B cell (primary cell): ENCODE data around the gene ENO3. TPM values are rescaled to one million over a fixed set of nuclear protein-coding genes. Genes with fewer than 3 reads are reported as not detected.
A peak's percentile ranks its signal among the peaks of the same experiment; 100 is the strongest.

ENCODE experiments used
- ATAC-seq: fragments of 200-7000 bp; cut with Tn5 transposase; one replicate; pipeline ENCODE4 v1.10.0; 2021; ENCODE audit warnings: low read depth, mild to moderate bottlenecking, moderate number of reproducible peaks, moderate library complexity
- CTCF ChIA-PET: fragments of 350-600 bp; sonication (Branson Sonifier 250); formaldehyde crosslinking; loops from one replicate; lab custom pipeline; 2021; ENCODE audit warnings: antibody characterized with exemption, inconsistent platforms; lab: Charles Lee
- POLR2A ChIA-PET: fragments of 350-600 bp; sonication (Branson Sonifier 250); formaldehyde crosslinking; loops from one replicate; lab custom pipeline; 2021; ENCODE audit warnings: antibody characterized with exemption; lab: Charles Lee
- DNase-seq: peaks from one replicate; pipeline ENCODE4 v3.0.0; 2013
- H2AFZ ChIP-seq: 2 replicates; pipeline ENCODE4 v1.6.1; 2012; ENCODE audit warnings: mild to moderate bottlenecking, low read depth, low read length; ENCODE audit not compliant: insufficient read depth, poor library complexity, severe bottlenecking
- H3K27ac ChIP-seq, 2 donors: 1 replicate in 1 of 2; 2 replicates in 1 of 2; pipeline ENCODE4 v1.5.1; 2012 to 2013; ENCODE audit warnings: low read length in 2 of 2, mild to moderate bottlenecking in 2 of 2, moderate library complexity in 1 of 2
- H3K27me3 ChIP-seq, 4 experiments: fragments of 200-600 bp in 1 of 4; sonication (generic) in 1 of 4; replicated peaks in 1 of 4; 1 replicate in 2 of 4; 2 replicates in 2 of 4; pipeline versions ENCODE4 v1.6.1 to v1.7.0; 2013 to 2016; ENCODE audit warnings: low read length in 3 of 4, mild to moderate bottlenecking in 2 of 4, mixed read lengths in 1 of 4, moderate library complexity in 1 of 4; ENCODE audit not compliant: insufficient read depth in 4 of 4, control insufficient read depth in 3 of 4; ENCODE audit errors: control extremely low read depth in 1 of 4
- H3K36me3 ChIP-seq, 2 experiments: replicated peaks in 1 of 2; 1 replicate in 1 of 2; 2 replicates in 1 of 2; pipeline versions ENCODE4 v1.6.1 to v1.7.1; 2013; ENCODE audit warnings: low read length in 1 of 2; ENCODE audit not compliant: insufficient read depth in 2 of 2, control insufficient read depth in 1 of 2; ENCODE audit errors: control extremely low read depth in 1 of 2, extremely low read depth in 1 of 2
- H3K4me1 ChIP-seq, 2 donors: fragments of 200-600 bp in 1 of 2; sonication (generic) in 1 of 2; 1 replicate in 1 of 2; 2 replicates in 1 of 2; pipeline versions ENCODE4 v1.5.1 to v1.6.1; 2013 to 2017; ENCODE audit warnings: low read length in 2 of 2; ENCODE audit not compliant: control insufficient read depth in 2 of 2, insufficient read depth in 2 of 2
- H3K4me2 ChIP-seq: replicated peaks from 2 replicates; pipeline ENCODE3; 2012; ENCODE audit warnings: mild to moderate bottlenecking, low read depth, low read length; ENCODE audit not compliant: poor library complexity, severe bottlenecking
- H3K4me3 ChIP-seq, 5 experiments: fragments of 200-600 bp in 1 of 5; sonication (generic) in 1 of 5; 1 replicate in 3 of 5; 2 replicates in 2 of 5; pipeline versions ENCODE4 v1.5.1 to v1.7.0; 2011 to 2016; ENCODE audit warnings: low read length in 4 of 5, mild to moderate bottlenecking in 4 of 5, low read depth in 2 of 5, control low read depth in 1 of 5, moderate library complexity in 1 of 5; ENCODE audit not compliant: insufficient read depth in 1 of 5; ENCODE audit errors: control extremely low read depth in 1 of 5, extremely low read depth in 1 of 5
- H3K79me2 ChIP-seq: fragments of 200-600 bp; sonication (generic); one replicate; pipeline ENCODE4 v1.6.0; 2016; ENCODE audit warnings: low read length; ENCODE audit not compliant: control insufficient read depth, insufficient read depth
- H3K9ac ChIP-seq: fragments of 200-600 bp; sonication (generic); 2 replicates; pipeline ENCODE4 v1.6.1; 2017; ENCODE audit warnings: mild to moderate bottlenecking, low read length, moderate library complexity
- H3K9me3 ChIP-seq, 3 donors: one replicate each; pipeline versions ENCODE4 v1.6.1 to v1.7.1; 2013; ENCODE audit warnings: low read length in 2 of 3; ENCODE audit not compliant: control insufficient read depth in 2 of 3, insufficient read depth in 1 of 3; ENCODE audit errors: control extremely low read depth in 1 of 3
- H4K20me1 ChIP-seq: 2 replicates; pipeline ENCODE4 v1.6.0; 2012; ENCODE audit warnings: mild to moderate bottlenecking, low read length; ENCODE audit not compliant: insufficient read depth, control insufficient read depth, poor library complexity, severe bottlenecking
- H3K27ac Mint-ChIP-seq: one replicate; pipeline ENCODE4 v1.8.0; 2021; ENCODE audit warnings: mixed read lengths
- H3K27me3 Mint-ChIP-seq: one replicate; pipeline ENCODE4 v1.8.0; 2021; ENCODE audit warnings: mixed read lengths
- H3K4me1 Mint-ChIP-seq: one replicate; pipeline ENCODE4 v1.8.0; 2021; ENCODE audit warnings: mixed read lengths
- H3K4me3 Mint-ChIP-seq: one replicate; pipeline ENCODE4 v1.8.0; 2021; ENCODE audit warnings: mixed read lengths
- H3K9me3 Mint-ChIP-seq: one replicate; pipeline ENCODE4 v1.8.0; 2022; ENCODE audit warnings: mixed read lengths; ENCODE audit not compliant: insufficient read depth
- CTCF ChIP-seq: fragments of 200-600 bp; IDR thresholded peaks from one replicate; pipeline ENCODE4 v1.8.0; 2022; ENCODE audit warnings: antibody characterized with exemption, mild to moderate bottlenecking
- EZH2 ChIP-seq: IDR thresholded peaks from 2 replicates; pipeline ENCODE4 v1.6.1; 2012; ENCODE audit warnings: borderline replicate concordance, low read depth, mild to moderate bottlenecking, moderate library complexity, low read length; ENCODE audit not compliant: insufficient read depth, poor library complexity, severe bottlenecking
- WGBS: methylation state at CpG from one replicate; pipeline ENCODE4 v1.1.5; 2013; ENCODE audit warnings: missing lambda C conversion rate; ENCODE audit not compliant: insufficient coverage; 5-methylcytosine and 5-hydroxymethylcytosine counted together
- intact Hi-C: fragments of 100-400 bp; cut with micrococcal nuclease; formaldehyde crosslinking; loops from one replicate; pipeline ENCODE4 v1.10.0; 2022
- polyA plus RNA-seq: library from polyadenylated mRNA; depleted of rRNA; stranded (reverse); fragments of >200 nt; gene quantifications from 2 replicates; pipeline ENCODE4 v1.2.3, GENCODE V29; 2012
- total RNA-seq, 2 donors: library from RNA; stranded (reverse); fragments of 120-200 nt in 1 of 2; gene quantifications; 1 replicate in 1 of 2; 2 replicates in 1 of 2; pipeline versions ENCODE4 v1.2.3 to v1.2.4, GENCODE V29; 2013 to 2022

ENO3 gene
- total and polyA plus RNA-seq, 2 donors (not counting 1 experiment from before 2014, with no cell fraction given), result 34.8 to 50.1 TPM

DNA sequence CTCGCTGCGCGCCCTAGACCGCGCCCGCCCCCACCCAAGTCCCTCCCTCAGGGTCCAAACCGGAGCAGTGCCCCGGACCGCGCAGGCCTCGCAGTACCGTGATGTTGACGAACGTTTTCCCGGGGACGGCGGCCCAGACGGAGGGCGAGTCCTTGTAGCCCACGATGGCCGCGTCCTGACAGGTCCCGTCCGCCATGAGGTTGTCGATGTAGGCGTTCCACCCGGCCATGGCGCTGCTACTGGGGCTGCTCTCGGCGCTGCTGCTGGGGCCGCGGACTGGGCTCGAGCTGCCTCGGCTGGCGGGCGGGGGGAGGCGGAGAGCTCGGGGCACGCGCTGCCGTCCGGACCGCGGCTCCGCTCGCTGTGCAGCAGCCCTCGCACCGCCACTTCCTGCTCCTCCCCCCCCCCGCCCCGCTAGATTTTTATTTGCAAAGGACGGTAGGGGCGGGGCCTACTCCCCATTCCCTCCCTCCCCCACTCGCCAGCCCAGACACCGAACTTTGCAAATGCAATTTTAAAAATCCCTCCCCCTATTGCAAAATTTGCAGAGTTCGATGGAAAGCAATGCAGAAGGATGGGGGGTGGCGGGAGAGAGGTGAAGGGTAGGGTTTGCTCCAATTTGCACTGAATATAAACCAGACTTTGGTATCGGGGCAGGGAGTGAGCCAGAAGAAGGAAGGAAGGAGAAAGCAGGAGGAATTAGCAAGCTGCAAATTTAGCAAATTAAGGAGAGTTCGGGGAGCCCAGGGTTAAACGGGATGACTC, 2.6 kb upstream of the ENO3 start, which contains the start of gene PFN1:
TSS of gene PFN1 (minus strand) at position 365 of the 765 bp plus-strand sequence. CDS start at position 229, 136 bp downstream.
- Histone ChIP-seq H3K4me2 (peak within 1 kb of the TSS; percentile 98), H3K4me3 (peak within 1 kb of the TSS; percentile 75 to 99 (median 99)), H3K9ac (peak within 1 kb of the TSS; percentile 97), H3K27me3 (no peaks in the 10 kb centered on the region), H3K79me2 (peaks cover 49% of the 10 kb centered on the region), H3K27ac (peak within 1 kb of the TSS; percentile 93 to 94), H3K9me3 (no peaks in the 10 kb centered on the region), H3K4me1 (peaks cover 43 to 50% of the 10 kb centered on the region in 2 donors), H4K20me1 (peaks cover 43% of the 10 kb centered on the region), H3K36me3 (peaks cover 0 to 30% of the 10 kb centered on the region in 2 experiments), H2AFZ (peak within 1 kb of the TSS; percentile 97)
- intact Hi-C loops, result loop anchor here (1.0 to 10.0 kb wide), 8 partner anchors 8 to 986 kb away; partner anchors contain the start of genes ARRB2, ATP2A3, INCA1 and KIF1C
- H3K9me3 Mint-ChIP-seq, result no peaks in the 10 kb centered on the region
- DNase-seq, result peak; percentile 94
- H3K27ac Mint-ChIP-seq, result peak within 1 kb of the TSS; percentile 99
- ChIA-PET CTCF (interaction anchor here (1.1 to 3.0 kb wide), 5 partner anchors 8 to 49 kb away, joined by 3 to 16 read pairs (median 4); partner anchors contain the start of genes INCA1, KIF1C, RNF167 and SLC25A11), POLR2A (interaction anchor here (0.5 to 4.9 kb wide), 13 partner anchors 9 to 1945 kb away, joined by 3 to 81 read pairs (median 4); partner anchors contain the start of genes INCA1, KIF1C, RNF167 and SLC25A11)
- WGBS, result under 1% methylated on average over 51 of the region's 59 CpGs
- H3K27me3 Mint-ChIP-seq, result no peaks in the 10 kb centered on the region
- TF ChIP-seq EZH2 (no peak), CTCF (no peak)
- peak; percentile 61 for ATAC-seq
- H3K4me3 Mint-ChIP-seq, result peak within 1 kb of the TSS; percentile 98
- peaks cover 51% of the 10 kb centered on the region for H3K4me1 Mint-ChIP-seq
